GM12878 (cell line): Measurements from ENCODE around the gene ARF3. TPM values are rescaled to one million over a fixed set of nuclear protein-coding genes. Genes with fewer than 3 reads are reported as not detected.

Source experiments
- ATAC-seq: fragments of 200-7000 bp; cut with Tn5 transposase; 3 replicates; pipeline ENCODE4 v1.9.1; 2020; ENCODE audit warnings: mild to moderate bottlenecking, moderate library complexity
- BruUV-seq: library from RNA; stranded (reverse); fragments of 400-500 nt; replicated peaks from 2 replicates; lab custom pipeline; 2021; lab: Mats Ljungman, UMichigan
- CTCF ChIA-PET: fragments of 300-600 bp; sonication (Branson Sonifier 250); formaldehyde crosslinking; extraction: SDS; loops from one replicate; lab custom pipeline; 2021; ENCODE audit warnings: inconsistent platforms; lab: Yijun Ruan, JAX
- POLR2A ChIA-PET: fragments of 350-600 bp; formaldehyde crosslinking; extraction: SDS; loops from one replicate; lab custom pipeline; 2021; ENCODE audit warnings: inconsistent platforms; lab: Charles Lee
- RAD21 ChIA-PET: fragments of 300-600 bp; sonication (Branson Sonifier 250); formaldehyde crosslinking; loops from one replicate; lab custom pipeline; 2023; ENCODE audit warnings: antibody characterized with exemption; ENCODE audit not compliant: unreplicated experiment; lab: Charles Lee
- SMC1A ChIA-PET: fragments of 300-600 bp; sonication (Branson Sonifier 250); formaldehyde crosslinking; loops from one replicate; lab custom pipeline; 2023; ENCODE audit not compliant: unreplicated experiment, uncharacterized antibody; lab: Charles Lee
- DNase-seq: peaks from one replicate; pipeline ENCODE4 v3.0.0-alpha.2; 2011; ENCODE audit warnings: low read depth, low spot score
- FAIRE-seq: peaks from 3 replicates; lab custom pipeline; 2011; peaks lifted over from hg19 to GRCh38; lab: Jason Lieb, UNC
- H2AFZ ChIP-seq: 2 replicates; pipeline ENCODE4 v1.6.0; 2011; ENCODE audit warnings: low read depth, low read length, control low read depth; ENCODE audit not compliant: control insufficient read depth
- H3K27ac ChIP-seq: 2 replicates; pipeline ENCODE4 v1.5.1; 2011; ENCODE audit warnings: control low read depth; ENCODE audit not compliant: control insufficient read depth, insufficient read depth
- H3K27me3 ChIP-seq, 2 experiments: replicated peaks in 1 of 2; 2 replicates each; pipeline versions ENCODE4 v1.6.0 to v1.6.1; 2011; ENCODE audit warnings: low read length in 1 of 2; ENCODE audit not compliant: control insufficient read depth in 2 of 2, insufficient read depth in 2 of 2
- H3K36me3 ChIP-seq, 2 experiments: 2 replicates each; pipeline ENCODE4 v1.5.1; 2011; ENCODE audit warnings: low read length in 1 of 2; ENCODE audit not compliant: control insufficient read depth in 2 of 2, insufficient read depth in 2 of 2
- H3K4me1 ChIP-seq: 2 replicates; pipeline ENCODE4 v1.6.1; 2011; ENCODE audit warnings: mild to moderate bottlenecking, low read length, moderate library complexity, mixed read lengths; ENCODE audit not compliant: control insufficient read depth, insufficient read depth
- H3K4me2 ChIP-seq: 2 replicates; pipeline ENCODE4 v1.6.0; 2011; ENCODE audit warnings: control low read depth; ENCODE audit not compliant: control insufficient read depth, insufficient read depth
- H3K4me3 ChIP-seq: fragments of 200-600 bp; sonication (generic); 2 replicates; pipeline ENCODE4 v1.5.1; 2016
- H3K79me2 ChIP-seq: 2 replicates; pipeline ENCODE4 v1.6.0; 2011; ENCODE audit warnings: low read length; ENCODE audit not compliant: control insufficient read depth, insufficient read depth
- H3K9ac ChIP-seq: 2 replicates; pipeline ENCODE4 v1.8.0; 2011; ENCODE audit warnings: low read length, control low read depth, mixed read lengths; ENCODE audit not compliant: control insufficient read depth, insufficient read depth
- H3K9me3 ChIP-seq: replicated peaks from 3 replicates; pipeline ENCODE4 v1.5.1; 2011; ENCODE audit warnings: mild to moderate bottlenecking, low read length; ENCODE audit not compliant: control insufficient read depth, insufficient read depth
- H4K20me1 ChIP-seq: 2 replicates; pipeline ENCODE4 v1.6.0; 2011; ENCODE audit not compliant: control insufficient read depth, insufficient read depth
- BACH1 ChIP-seq: fragments of 450-650 bp; IDR thresholded peaks from 2 replicates; pipeline ENCODE4 v1.6.1; 2017; ENCODE audit warnings: mild to moderate bottlenecking, borderline replicate concordance
- EZH2 ChIP-seq: IDR thresholded peaks from 2 replicates; pipeline ENCODE4 v1.6.1; 2012; ENCODE audit warnings: low read depth, mild to moderate bottlenecking, control low read depth, inconsistent platforms, low read length, borderline replicate concordance; ENCODE audit not compliant: control insufficient read depth
- HDAC6 ChIP-seq: fragments of 200-600 bp; sonication (generic); IDR thresholded peaks from one replicate; pipeline ENCODE4 v1.8.0; 2017; ENCODE audit warnings: antibody characterized with exemption; ENCODE audit not compliant: unreplicated experiment
- KDM1A ChIP-seq: fragments of 200-600 bp; sonication (generic); IDR thresholded peaks from 2 replicates; pipeline ENCODE4 v1.6.1; 2016; ENCODE audit warnings: borderline replicate concordance
- MTA2 ChIP-seq: fragments of 450-650 bp; IDR thresholded peaks from 2 replicates; pipeline ENCODE4 v1.6.1; 2016; ENCODE audit warnings: low read depth, mild to moderate bottlenecking, moderate library complexity
- MYB ChIP-seq: fragments of 150-350 bp; IDR thresholded peaks from 2 replicates; pipeline ENCODE4 v1.6.1; 2014; ENCODE audit warnings: mild to moderate bottlenecking, low read depth, low read length, borderline replicate concordance
- PBX3 ChIP-seq: IDR thresholded peaks from 2 replicates; pipeline ENCODE4 v1.6.1; 2011; ENCODE audit warnings: mild to moderate bottlenecking, low read depth, low read length, moderate library complexity; ENCODE audit not compliant: insufficient replicate concordance
- RAD51 ChIP-seq: fragments of 450-650 bp; IDR thresholded peaks from 2 replicates; pipeline ENCODE4 v1.6.1; 2016; ENCODE audit warnings: moderate library complexity, mild to moderate bottlenecking, inconsistent platforms
- RFX5 ChIP-seq: IDR thresholded peaks from 2 replicates; pipeline ENCODE4 v1.6.1; 2011; ENCODE audit warnings: low read depth, low read length, improper control_type of control experiment
- SKIL ChIP-seq: fragments of 450-650 bp; IDR thresholded peaks from 2 replicates; pipeline ENCODE4 v1.6.1; 2017; ENCODE audit warnings: mild to moderate bottlenecking, low read depth, inconsistent platforms; ENCODE audit not compliant: poor library complexity, severe bottlenecking
- SMARCA5 ChIP-seq: fragments of 450-650 bp; IDR thresholded peaks from 2 replicates; pipeline ENCODE4 v1.6.1; 2017; ENCODE audit warnings: mild to moderate bottlenecking
- SREBF2 ChIP-seq: IDR thresholded peaks from 2 replicates; pipeline ENCODE4 v1.6.1; 2012; ENCODE audit warnings: mild to moderate bottlenecking, low read length
- YY1 ChIP-seq: IDR thresholded peaks from 2 replicates; pipeline ENCODE4 v1.6.1; 2011; ENCODE audit warnings: low read depth, mild to moderate bottlenecking, low read length
- WGBS: methylation state at CpG from one replicate; pipeline ENCODE4 v1.1.6; 2016; ENCODE audit warnings: low lambda C conversion rate; ENCODE audit not compliant: insufficient replicate concordance, insufficient coverage; ENCODE audit errors: missing lambda C conversion rate; 5-methylcytosine and 5-hydroxymethylcytosine counted together
- in situ Hi-C: fragments of 300-500 bp; cut with MboI; formaldehyde crosslinking; loops from 9 replicates; pipeline ENCODE4 v1.14.3; 2018; ENCODE audit warnings: mixed read lengths
- intact Hi-C: fragments of 100-400 bp; cut with micrococcal nuclease; formaldehyde crosslinking; loops from one replicate; pipeline ENCODE4 v1.14.2; 2022; ENCODE audit not compliant: unreplicated experiment
- polyA plus RNA-seq, 11 experiments: library from polyadenylated mRNA; depleted of rRNA in 4 of 11; unstranded in 6 of 11; stranded (reverse) in 5 of 11; fragments of >200 nt; fragmentation: Nextera tagmentation in 4 of 11; fragmentation: Illumina TruSeq in 1 of 11; extraction: Ambion mirVana in 4 of 11; extraction: Trizol in 1 of 11; gene quantifications; 1 replicate in 1 of 11; 2 replicates in 10 of 11; pipeline versions ENCODE4 v1.2.1 to v1.2.3, GENCODE V29; 2011 to 2016; ENCODE audit warnings: inconsistent platforms in 2 of 11, missing spikeins in 2 of 11, low read depth in 1 of 11
- total RNA-seq, 4 experiments: library from RNA; depleted of rRNA in 3 of 4; stranded (reverse); fragments of >200 nt in 3 of 4; fragmentation: Illumina TruSeq in 1 of 4; extraction: Trizol in 1 of 4; gene quantifications; 2 replicates each; pipeline versions ENCODE4 v1.2.1 to v1.2.3, GENCODE V29; 2013 to 2021

Gene ARF3
- total and polyA plus RNA-seq, 10 of the 15 experiments (the other 5 are each of a cell fraction or from before 2014, with no cell fraction given): 8.7 to 263 (median 74.4) TPM

DNA sequence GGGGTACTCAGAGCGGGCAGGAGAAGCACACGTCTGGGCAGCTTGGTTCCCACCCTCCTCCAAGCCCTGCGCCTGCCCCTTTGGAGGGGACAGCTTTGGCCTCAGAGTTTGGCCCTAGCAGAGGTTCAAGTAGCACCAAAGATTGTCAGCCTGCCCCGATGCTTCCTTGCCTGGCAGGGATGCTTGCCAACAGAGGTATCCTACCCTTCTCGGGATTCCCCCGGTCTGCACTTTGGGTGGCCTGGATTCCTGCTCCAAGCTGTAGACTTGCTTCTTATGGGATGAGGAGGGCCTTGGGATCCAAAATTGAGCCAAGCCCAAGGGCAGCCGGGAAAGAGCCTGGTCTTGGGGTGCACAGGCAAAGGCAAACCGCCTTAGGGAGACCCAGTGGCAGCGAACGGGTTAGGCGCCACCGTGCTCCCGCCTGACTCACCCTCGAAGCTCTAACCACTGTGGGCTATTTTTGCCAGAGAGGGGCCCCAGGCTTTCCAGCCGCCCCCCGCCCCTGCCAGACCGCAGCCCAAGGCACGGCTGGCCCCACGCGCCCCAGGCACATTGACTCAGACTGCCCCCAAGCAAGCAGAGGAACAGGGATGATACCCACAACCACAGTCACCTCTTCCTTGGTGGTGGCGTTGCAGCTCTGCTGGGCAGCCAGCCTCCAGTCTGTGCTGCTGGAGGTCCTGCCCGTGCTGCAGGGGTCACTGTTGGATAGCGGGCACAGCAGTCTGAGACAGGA is 15.1 kb upstream of the ARF3 start (continued):
- TF ChIP-seq BACH1 (no peak), MTA2 (no peak)

DNA sequence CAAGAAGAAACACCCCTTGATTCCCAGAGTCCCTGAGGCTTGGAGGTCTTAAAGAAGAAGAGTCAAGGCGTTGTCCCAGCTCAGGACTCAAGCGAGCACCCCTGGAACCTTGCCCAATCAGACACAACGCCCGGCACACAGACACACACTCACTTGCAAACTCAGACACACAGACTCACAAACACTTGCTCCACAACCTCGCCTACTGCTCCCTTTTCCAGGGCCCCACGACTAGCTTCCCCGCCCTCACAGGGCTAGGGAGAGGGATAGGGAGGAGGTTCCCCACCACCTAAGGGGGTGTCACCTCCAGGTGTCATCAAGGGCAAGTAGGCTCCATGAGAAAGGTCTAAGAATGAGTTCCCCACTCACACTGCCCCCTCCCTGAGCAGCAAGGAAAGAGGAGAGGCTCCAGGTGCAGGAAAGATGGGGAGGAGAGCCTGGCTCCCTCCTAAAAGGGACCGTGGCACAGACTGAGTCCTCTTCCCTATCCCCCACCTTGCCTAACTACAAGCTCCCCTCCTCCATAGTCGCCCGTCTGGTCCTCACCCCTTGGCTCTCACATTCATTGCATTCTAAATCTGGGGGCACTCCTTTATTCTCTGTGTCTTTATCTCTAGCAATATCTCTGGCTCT is 13.5 kb upstream of the ARF3 start:
- H3K4me3 ChIP-seq: peak overlapping the region; percentile 40; the same call in 1 of the 2 replicates
- H2AFZ ChIP-seq: no peak overlapping the region
- RAD21 ChIA-PET: interaction anchor here (1.1 to 4.3 kb wide), 4 partner anchors 8 to 18 kb away, joined by 3 to 35 read pairs (median 6); partner anchors contain the start of genes ARF3 and WNT1
- no peaks in the 10 kb centered on the region for H3K36me3 ChIP-seq
- ATAC-seq (no peak), DNase-seq (no peak)
- H3K79me2 ChIP-seq: no peaks in the 10 kb centered on the region
- peaks cover 19 to 30% of the 10 kb centered on the region in 2 experiments for H3K27me3 ChIP-seq
- no peaks in the 10 kb centered on the region for H4K20me1 ChIP-seq
- no peak overlapping the region for H3K9ac ChIP-seq
- BruUV-seq: no TSS peak
- peak overlapping the region; percentile 63; the same call in 1 of the 2 replicates for H3K4me2 ChIP-seq
- POLR2A ChIA-PET: interaction anchor here (0.6 to 7.4 kb wide), 4 partner anchors 15 to 293 kb away, joined by 3 to 86 read pairs (median 3); partner anchors contain the start of gene ARF3
- whole genome bisulfite sequencing: 47% methylated on average over 10 of the region's 10 CpGs
- TF ChIP-seq SREBF2 (no peak), HDAC6 (no peak), SKIL (no peak), SMARCA5 (no peak), MYB (no peak), RAD51 (no peak), RFX5 (no peak), KDM1A (no peak), PBX3 (no peak), YY1 (no peak), EZH2 (no peak)
- TF ChIP-seq, all 136 proteins: peak for 0
- Histone ChIP-seq H3K9me3 (no peaks in the 10 kb centered on the region), H3K27ac (no peak overlapping the region), H3K4me1 (peaks cover 47% of the 10 kb centered on the region)
- ChIA-PET CTCF (interaction anchor here (0.6 to 7.1 kb wide), 9 partner anchors 8 to 155 kb away, joined by 3 to 65 read pairs (median 4); no protein-coding TSS in a partner anchor), SMC1A (interaction anchor here (1.0 to 2.2 kb wide), 2 partner anchors 14 to 36 kb away, joined by 3 to 9 read pairs; no protein-coding TSS in a partner anchor)
- FAIRE-seq: no peak
- intact Hi-C loops (no loop called here), in situ Hi-C loops (no loop called here)
